NCI-H2081 treated with DMSO at 0.1 percent for 48 hours (cell line): Measurements from ENCODE around the gene CNP.

ENCODE experiments used
- DNase-seq: peaks from one replicate; lab custom pipeline; 2025; lab: John Stamatoyannopoulos, UW

CNP gene

GRCh38 chr17:41942626-41943373, 23.8 kb upstream of the CNP start:
- DNase-seq: no peak

GRCh38 chr17:41943492-41943891, 23.1 kb upstream of the CNP start:
- no peak for DNase-seq

- DNase-seq: no peak
Measured at GRCh38 chr17:41944943-41945342, 21.7 kb upstream of the CNP start.

- no peak for DNase-seq
Measured at GRCh38 chr17:41948762-41949460, 17.7 kb upstream of the CNP start.

- DNase-seq: no peak
Measured at GRCh38 chr17:41956522-41956921, 10.1 kb upstream of the CNP start.

- no peak for DNase-seq
Measured at GRCh38 chr17:41957031-41957868, 9.3 kb upstream of the CNP start.

- DNase-seq: no peak
Measured at GRCh38 chr17:41957869-41958439, 8.6 kb upstream of the CNP start.

- DNase-seq: no peak
Measured at GRCh38 chr17:41959030-41959335, 7.6 kb upstream of the CNP start.

GRCh38 chr17:41959336-41960095, 7.1 kb upstream of the CNP start:
- no peak for DNase-seq

GRCh38 chr17:41962111-41962510, 4.5 kb upstream of the CNP start:
- no peak for DNase-seq

GRCh38 chr17:41962768-41963434, 3.7 kb upstream of the CNP start:
- DNase-seq: no peak

- DNase-seq: peak; percentile 91
Measured at GRCh38 chr17:41965694-41966462, 717 bp upstream of the CNP start.

GRCh38 chr17:41967141-41967920, 736 bp downstream of the CNP start:
- no peak for DNase-seq

GRCh38 chr17:41967921-41968578, 1.5 kb downstream of the CNP start:
- no peak for DNase-seq

- no peak for DNase-seq
Measured at GRCh38 chr17:41968676-41969075, 2.1 kb downstream of the CNP start.

- no peak for DNase-seq
Measured at GRCh38 chr17:41970901-41971331, 4.3 kb downstream of the CNP start.

GRCh38 chr17:41971721-41972523, 5.3 kb downstream of the CNP start:
- DNase-seq: no peak
